K562 (cell line): ENCODE data around the gene MID1IP1. TPM values are rescaled to one million over a fixed set of nuclear protein-coding genes. Genes with fewer than 3 reads are reported as not detected.

Experiments used
- ATAC-seq: fragments of 200-7000 bp; cut with Tn5 transposase; 3 replicates; pipeline ENCODE4 v1.9.1; 2020; ENCODE audit warnings: moderate library complexity
- BruUV-seq: library from RNA; stranded (reverse); fragments of 400-500 nt; replicated peaks from 2 replicates; lab custom pipeline; 2021; lab: Mats Ljungman, UMichigan
- CTCF ChIA-PET: fragments of 300-600 bp; formaldehyde crosslinking; extraction: SDS; loops from one replicate; lab custom pipeline; 2021; ENCODE audit warnings: low intra/inter-chr PET ratio; lab: Yijun Ruan, JAX
- POLR2A ChIA-PET: fragments of 300-600, 350-650 bp; sonication (Branson Sonifier 250); formaldehyde crosslinking; extraction: SDS; loops from one replicate; lab custom pipeline; 2021; ENCODE audit warnings: antibody characterized with exemption, inconsistent platforms; lab: Yijun Ruan, JAX
- DNase-seq, 4 experiments: peaks; one replicate each; pipeline versions ENCODE4 v3.0.0 to v3.0.0-alpha.2; 2011 to 2018; ENCODE audit warnings: low spot score in 3 of 4, mixed read lengths in 3 of 4; ENCODE audit errors: extremely low read depth in 1 of 4
- FAIRE-seq: peaks from 2 replicates; lab custom pipeline; 2011; peaks lifted over from hg19 to GRCh38; lab: Jason Lieb, UNC
- H2AFZ ChIP-seq: 2 replicates; pipeline ENCODE4 v1.6.0; 2011; ENCODE audit warnings: low read depth, low read length, control low read depth, inconsistent platforms
- H3K27ac ChIP-seq: fragments of 200-600 bp; 3 replicates; pipeline ENCODE4 v1.8.0; 2011; ENCODE audit warnings: low read depth, mild to moderate bottlenecking, control low read depth, inconsistent platforms, low read length, moderate library complexity, mixed read lengths; ENCODE audit errors: extremely low read depth
- H3K27me3 ChIP-seq, 2 experiments: fragments of 300-600 bp in 1 of 2; 2 replicates in 1 of 2; 3 replicates in 1 of 2; pipeline versions ENCODE4 v1.6.0 to v1.8.0; 2011; ENCODE audit warnings: inconsistent platforms in 2 of 2, low read length in 2 of 2, mild to moderate bottlenecking in 1 of 2, mixed read lengths in 1 of 2, moderate library complexity in 1 of 2; ENCODE audit not compliant: control insufficient read depth in 2 of 2, insufficient read depth in 2 of 2
- H3K36me3 ChIP-seq: fragments of 300-600 bp; 3 replicates; pipeline ENCODE4 v1.8.0; 2011; ENCODE audit warnings: mild to moderate bottlenecking, low read length, inconsistent platforms; ENCODE audit not compliant: control insufficient read depth, insufficient read depth
- H3K4me1 ChIP-seq, 2 experiments: fragments of 200-600 bp in 1 of 2; replicated peaks in 1 of 2; 2 replicates in 1 of 2; 3 replicates in 1 of 2; pipeline versions ENCODE4 v1.5.1 to v1.8.0; 2011; ENCODE audit warnings: inconsistent platforms in 2 of 2, low read length in 2 of 2, mild to moderate bottlenecking in 1 of 2, mixed read lengths in 1 of 2, moderate library complexity in 1 of 2; ENCODE audit not compliant: control insufficient read depth in 2 of 2, insufficient read depth in 2 of 2
- H3K4me2 ChIP-seq: 2 replicates; pipeline ENCODE4 v1.6.1; 2011; ENCODE audit warnings: low read length, control low read depth, inconsistent platforms, mixed read lengths; ENCODE audit not compliant: insufficient read depth
- H3K4me3 ChIP-seq: fragments of 200-600 bp; sonication (generic), shearing (Covaris generic); 2 replicates; pipeline ENCODE4 v1.5.1; 2016; ENCODE audit warnings: control low read depth, inconsistent platforms
- H3K79me2 ChIP-seq: fragments of 200-600 bp; 3 replicates; pipeline ENCODE4 v1.8.0; 2011; ENCODE audit warnings: low read length, inconsistent platforms; ENCODE audit not compliant: control insufficient read depth, insufficient read depth
- H3K9ac ChIP-seq, 2 experiments: 2 replicates each; pipeline versions ENCODE4 v1.6.0 to v1.6.1; 2011; ENCODE audit warnings: low read depth in 2 of 2, low read length in 2 of 2, control low read depth in 1 of 2, inconsistent platforms in 1 of 2, mild to moderate bottlenecking in 1 of 2, mixed read lengths in 1 of 2; ENCODE audit not compliant: insufficient read depth in 1 of 2
- H3K9me1 ChIP-seq: one replicate; pipeline ENCODE4 v1.6.0; 2011; ENCODE audit warnings: inconsistent platforms, mild to moderate bottlenecking, low read length, moderate library complexity; ENCODE audit not compliant: control insufficient read depth, insufficient read depth
- H3K9me3 ChIP-seq: replicated peaks from 2 replicates; pipeline ENCODE4 v1.5.1; 2011; ENCODE audit warnings: low read depth, low read length, inconsistent platforms; ENCODE audit not compliant: control insufficient read depth, insufficient read depth
- H4K20me1 ChIP-seq: replicated peaks from 2 replicates; pipeline ENCODE4 v1.6.1; 2011; ENCODE audit warnings: low read length, inconsistent platforms, mixed read lengths; ENCODE audit not compliant: control insufficient read depth, insufficient read depth
- DIDO1 ChIP-seq: fragments of 450-650 bp; IDR thresholded peaks from 2 replicates; pipeline ENCODE4 v1.6.1; 2016; ENCODE audit warnings: low read depth, missing biosample characterization, missing genetic modification characterization
- KLF13 ChIP-seq: fragments of 450-650 bp; IDR thresholded peaks from 2 replicates; pipeline ENCODE4 v1.6.1; 2016; ENCODE audit warnings: missing genetic modification characterization, low read depth, mild to moderate bottlenecking, missing compliant biosample characterization, moderate library complexity, borderline replicate concordance
- MNT ChIP-seq, 2 experiments: fragments of 450-650 bp; conservative IDR thresholded peaks; 2 replicates each; pipeline ENCODE4 v1.6.1; 2017; ENCODE audit warnings: mild to moderate bottlenecking in 2 of 2, moderate library complexity in 2 of 2
- PRDM10 ChIP-seq: fragments of 450-650 bp; IDR thresholded peaks from 2 replicates; pipeline ENCODE4 v1.6.1; 2018; ENCODE audit not compliant: partially characterized antibody
- SIN3A ChIP-seq, 2 experiments: fragments of 150-350 bp in 1 of 2; IDR thresholded peaks; 2 replicates each; pipeline ENCODE4 v1.6.1; 2011 to 2016; ENCODE audit warnings: borderline replicate concordance in 2 of 2, low read depth in 2 of 2, low read length in 2 of 2, mild to moderate bottlenecking in 2 of 2, moderate library complexity in 2 of 2; ENCODE audit not compliant: control insufficient read depth in 1 of 2
- SPI1 ChIP-seq: IDR thresholded peaks from 2 replicates; pipeline ENCODE4 v1.6.1; 2011; ENCODE audit warnings: low read depth, low read length, control low read depth, borderline replicate concordance
- SUPT5H ChIP-seq: fragments of 450-650 bp; IDR thresholded peaks from 2 replicates; pipeline ENCODE4 v1.6.1; 2016
- YY1 ChIP-seq, 3 experiments: IDR thresholded peaks; 2 replicates each; pipeline ENCODE4 v1.6.1; 2011; ENCODE audit warnings: low read length in 2 of 3, mild to moderate bottlenecking in 2 of 3, moderate library complexity in 2 of 3, borderline replicate concordance in 1 of 3, control low read depth in 1 of 3, low read depth in 1 of 3; ENCODE audit not compliant: insufficient read depth in 3 of 3, insufficient replicate concordance in 2 of 3, control insufficient read depth in 1 of 3, insufficient read length in 1 of 3; ENCODE audit errors: extremely low read depth in 1 of 3
- ZBTB17 ChIP-seq: fragments of 450-650 bp; formaldehyde crosslinking; IDR thresholded peaks from 2 replicates; pipeline ENCODE4 v1.4.0; 2020; ENCODE audit warnings: mild to moderate bottlenecking
- in situ Hi-C: fragments of 300-500 bp; cut with MboI; formaldehyde crosslinking; loops from 4 replicates; pipeline ENCODE4 v1.15.0; 2018; ENCODE audit warnings: inconsistent platforms, mixed read lengths
- intact Hi-C: fragments of 100-400 bp; cut with micrococcal nuclease; formaldehyde crosslinking; loops from 2 replicates; pipeline ENCODE4 v1.14.2; 2022
- polyA plus RNA-seq, 8 experiments: library from polyadenylated mRNA; depleted of rRNA in 4 of 8; stranded (reverse) in 5 of 8; unstranded in 3 of 8; fragments of >200 nt; fragmentation: Nextera tagmentation in 2 of 8; fragmentation: Illumina TruSeq in 1 of 8; extraction: Ambion mirVana in 2 of 8; extraction: Trizol in 1 of 8; gene quantifications; 2 replicates each; pipeline versions ENCODE4 v1.2.1 to v1.2.3, GENCODE V29; 2011 to 2014; ENCODE audit warnings: inconsistent platforms in 1 of 8, missing spikeins in 1 of 8
- total RNA-seq, 7 experiments: library from RNA; depleted of rRNA in 6 of 7; stranded (reverse); fragments of >200 nt in 6 of 7; fragmentation: Illumina TruSeq in 2 of 7; extraction: Trizol in 2 of 7; gene quantifications; 2 replicates each; pipeline versions ENCODE4 v1.2.1 to v1.2.3, GENCODE V29; 2011 to 2021; ENCODE audit warnings: low replicate concordance in 1 of 7

The MID1IP1 gene
- total and polyA plus RNA-seq, 9 of the 15 experiments (the other 6 are each of a cell fraction or from before 2014, with no cell fraction given) = 0.51 to 102 (median 27.5) TPM

GRCh38 chrX:38806875-38807621 lies 5.8 kb downstream of the MID1IP1 start (continued):
- TF ChIP-seq MNT (conservative IDR thresholded peaks at IDR 0.05) (0 out of 4 replicates have a peak, but pooled peaks of 1 of the 2 experiments have one; percentile 17), SPI1 (peak; percentile 44; the same call in 1 of the 2 replicates), SUPT5H (0 out of 2 replicates have a peak, but pooled peaks have one; percentile 18), KLF13 (tag) (no peak)

- POLR2A ChIA-PET = no interaction called here
- intact Hi-C loops = loop anchor here (5.0 kb wide), 1 partner anchor 34 kb away; no protein-coding TSS in a partner anchor
- DNase-seq (peak in 1 of 4 experiments; percentile 27), FAIRE-seq (peak; percentile 64), ATAC-seq (no peak)
- Histone ChIP-seq H3K27ac (peak overlapping the region; percentile 44; the same call in 1 of the 3 replicates), H3K4me1 (peaks cover 19 to 30% of the 10 kb centered on the region in 2 experiments), H4K20me1 (no peaks in the 10 kb centered on the region), H3K27me3 (no peaks in the 10 kb centered on the region), H3K36me3 (peaks cover 18% of the 10 kb centered on the region; the same call in 2 of the 3 replicates), H3K9me3 (no peaks in the 10 kb centered on the region), H3K9me1 (no peaks in the 10 kb centered on the region), H3K4me2 (peak overlapping the region; percentile 95), H3K4me3 (no peak overlapping the region), H3K79me2 (peaks cover 56% of the 10 kb centered on the region), H3K9ac (peak overlapping the region in 1 of 2 experiments; percentile 95; a peak in 1 of 4 replicates), H2AFZ (no peak overlapping the region)
- CTCF ChIA-PET = no interaction called here
- no TSS peak for BruUV-seq
- in situ Hi-C loops = no loop called here
- peak in 1 of 3 experiments; percentile 59 for TF ChIP-seq YY1 (IDR thresholded peaks at IDR 0.05; ENCODE audit: borderline replicate concordance in 1 of 3, control insufficient read depth in 1 of 3, extremely low read depth in 1 of 3, insufficient read depth in 3 of 3, insufficient read length in 1 of 3, insufficient replicate concordance in 2 of 3, low read depth in 1 of 3, low read length in 2 of 3)
- peak in 1 of 2 experiments; percentile 14; a peak in 1 of 4 replicates for TF ChIP-seq SIN3A (IDR thresholded peaks at IDR 0.05; ENCODE audit: borderline replicate concordance in 2 of 2, control insufficient read depth in 1 of 2, low read depth in 2 of 2, low read length in 2 of 2)
- TF ChIP-seq DIDO1 (tag) = no peak
- TF ChIP-seq PRDM10 = peak; percentile 25
- no peak for TF ChIP-seq ZBTB17
Observed at GRCh38 chrX:38807873-38808272, 6.6 kb downstream of the MID1IP1 start.
